ENCODE data around the gene NKAIN2. TPM values are rescaled to one million over a fixed set of nuclear protein-coding genes. Genes with fewer than 3 reads are reported as not detected.

The NKAIN2 gene
- polyA plus RNA-seq, 1 donor (not counting 4 experiments of a cell fraction or from before 2014, with no cell fraction given): 0.13 TPM

DNA sequence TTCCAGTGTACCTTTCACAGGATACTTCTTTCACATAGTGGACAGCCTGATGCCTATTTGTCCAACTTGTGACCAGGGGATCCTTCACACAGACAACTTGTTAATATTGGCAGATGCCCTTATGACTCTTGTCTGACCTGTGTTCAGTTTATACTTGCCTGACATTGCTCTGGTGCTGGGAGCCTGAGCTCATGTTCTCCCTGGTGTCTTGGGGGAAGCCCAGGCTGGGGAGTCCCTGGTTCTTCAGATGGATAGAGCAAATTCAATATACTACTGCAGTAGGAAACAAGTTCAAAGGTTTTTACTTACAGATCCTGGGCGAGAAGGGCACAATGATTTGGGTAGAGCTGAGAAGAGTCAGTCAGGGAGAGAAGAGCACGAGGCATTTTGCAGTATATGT, 76.1 kb downstream of the NKAIN2 start:
- TF ChIP-seq EZH2 (IDR thresholded peaks at IDR 0.05; ENCODE audit: low read length): no peak
- TF ChIP-seq, protein P1, sequence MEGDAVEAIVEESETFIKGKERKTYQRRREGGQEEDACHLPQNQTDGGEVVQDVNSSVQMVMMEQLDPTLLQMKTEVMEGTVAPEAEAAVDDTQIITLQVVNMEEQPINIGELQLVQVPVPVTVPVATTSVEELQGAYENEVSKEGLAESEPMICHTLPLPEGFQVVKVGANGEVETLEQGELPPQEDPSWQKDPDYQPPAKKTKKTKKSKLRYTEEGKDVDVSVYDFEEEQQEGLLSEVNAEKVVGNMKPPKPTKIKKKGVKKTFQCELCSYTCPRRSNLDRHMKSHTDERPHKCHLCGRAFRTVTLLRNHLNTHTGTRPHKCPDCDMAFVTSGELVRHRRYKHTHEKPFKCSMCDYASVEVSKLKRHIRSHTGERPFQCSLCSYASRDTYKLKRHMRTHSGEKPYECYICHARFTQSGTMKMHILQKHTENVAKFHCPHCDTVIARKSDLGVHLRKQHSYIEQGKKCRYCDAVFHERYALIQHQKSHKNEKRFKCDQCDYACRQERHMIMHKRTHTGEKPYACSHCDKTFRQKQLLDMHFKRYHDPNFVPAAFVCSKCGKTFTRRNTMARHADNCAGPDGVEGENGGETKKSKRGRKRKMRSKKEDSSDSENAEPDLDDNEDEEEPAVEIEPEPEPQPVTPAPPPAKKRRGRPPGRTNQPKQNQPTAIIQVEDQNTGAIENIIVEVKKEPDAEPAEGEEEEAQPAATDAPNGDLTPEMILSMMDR (optimal IDR thresholded peaks at IDR 0.05 in 1 of 3, IDR thresholded peaks at IDR 0.05 in 1 of 3, conservative IDR thresholded peaks at IDR 0.05 in 1 of 3; ENCODE audit: extremely low read depth in 1 of 3, insufficient read depth in 2 of 3, low read length in 3 of 3): no peak
- no peak overlapping the region for H3K27ac ChIP-seq (ENCODE audit: control insufficient read depth, insufficient read depth, low read length)
- no peak for FAIRE-seq

DNA sequence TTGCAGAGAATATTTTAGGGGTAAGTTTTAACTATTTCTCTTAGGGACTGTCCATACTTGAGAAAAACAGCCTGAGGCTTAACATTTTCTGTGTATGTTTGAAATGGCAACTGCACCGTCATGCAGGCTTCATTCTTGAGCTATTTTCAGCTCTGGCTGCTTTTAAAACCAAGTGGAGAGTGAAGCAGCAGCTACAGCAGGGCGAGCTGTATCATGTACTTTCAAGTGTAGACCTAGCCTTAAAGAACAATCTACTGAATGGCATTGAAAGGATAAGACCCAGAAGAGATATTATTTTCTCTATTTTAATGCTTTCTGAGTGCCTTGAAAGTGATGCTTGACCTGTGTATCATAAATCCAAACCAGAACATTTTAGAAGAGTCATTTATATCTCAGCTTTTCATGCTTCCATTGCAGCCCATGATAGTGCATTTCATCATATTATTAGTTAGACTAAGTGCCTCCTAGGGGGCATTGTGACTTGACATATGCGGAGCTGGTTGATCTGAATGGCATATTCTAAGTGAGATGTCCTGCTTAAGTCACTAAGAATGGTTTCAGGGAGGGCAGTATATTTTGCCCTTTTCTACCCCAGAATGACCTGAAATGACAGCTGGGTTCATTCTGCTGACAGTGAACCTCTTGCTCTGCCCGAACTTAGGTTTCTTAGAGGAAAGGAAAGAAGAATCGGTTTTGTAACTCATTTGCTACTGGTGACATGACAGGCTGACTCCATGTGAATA, 85.3 kb downstream of the NKAIN2 start:
- no peak overlapping the region for H3K4me2 ChIP-seq (ENCODE audit: control insufficient read depth, extremely low read depth, insufficient read depth, low read depth, low read length)
- FAIRE-seq: peak; percentile 49

More for the DNA sequence above, 76.1 kb downstream of the NKAIN2 start:
- H3K79me2 ChIP-seq (ENCODE audit: control insufficient read depth, insufficient read depth, low read length): no peaks in the 10 kb centered on the region
- no peak overlapping the region for H3K4me2 ChIP-seq (ENCODE audit: control insufficient read depth, extremely low read depth, insufficient read depth, low read depth, low read length)
- H3K9me3 ChIP-seq (ENCODE audit: control insufficient read depth, low read depth, low read length): no peaks in the 10 kb centered on the region
- dilution Hi-C loops (cut with MboI; ENCODE audit: extremely low pct_ligation_motif_present, low sequenced_read_pairs): no loop called here
- H3K4me3 ChIP-seq (ENCODE audit: control insufficient read depth in 2 of 3, extremely low read depth in 1 of 3, insufficient read depth in 2 of 3, low read depth in 1 of 3, low read length in 3 of 3): no peak overlapping the region
- no peak overlapping the region for H2AFZ ChIP-seq (ENCODE audit: control insufficient read depth, low read length)
- H3K27me3 ChIP-seq (ENCODE audit: control insufficient read depth, extremely low read depth, insufficient read depth, low read length): no peaks in the 10 kb centered on the region
- H4K20me1 ChIP-seq (ENCODE audit: control insufficient read depth, extremely low read depth, insufficient read depth, low read length): no peaks in the 10 kb centered on the region
- DNase-seq (ENCODE audit: low read depth, low spot score): no peak
- H3K36me3 ChIP-seq (ENCODE audit: control insufficient read depth in 2 of 2, extremely low read depth in 1 of 2, insufficient read depth in 2 of 2, low read length in 2 of 2): no peaks in the 10 kb centered on the region
- H3K4me1 ChIP-seq (ENCODE audit: control insufficient read depth, extremely low read depth, insufficient read depth, low read length): no peaks in the 10 kb centered on the region
- H3K9me1 ChIP-seq (ENCODE audit: control insufficient read depth, extremely low read depth, insufficient read depth, low read length): no peaks in the 10 kb centered on the region
- H3K9ac ChIP-seq (ENCODE audit: control insufficient read depth, extremely low read depth, insufficient read depth, low read length): no peak overlapping the region

More for the DNA sequence above, 85.3 kb downstream of the NKAIN2 start:
- Histone ChIP-seq H4K20me1 (ENCODE audit: control insufficient read depth, extremely low read depth, insufficient read depth, low read length) (no peaks in the 10 kb centered on the region), H3K4me3 (ENCODE audit: control insufficient read depth in 2 of 3, extremely low read depth in 1 of 3, insufficient read depth in 2 of 3, low read depth in 1 of 3, low read length in 3 of 3) (no peak overlapping the region), H3K36me3 (ENCODE audit: control insufficient read depth in 2 of 2, extremely low read depth in 1 of 2, insufficient read depth in 2 of 2, low read length in 2 of 2) (no peaks in the 10 kb centered on the region), H2AFZ (ENCODE audit: control insufficient read depth, low read length) (no peak overlapping the region), H3K9me1 (ENCODE audit: control insufficient read depth, extremely low read depth, insufficient read depth, low read length) (no peaks in the 10 kb centered on the region), H3K27ac (ENCODE audit: control insufficient read depth, insufficient read depth, low read length) (no peak overlapping the region), H3K4me1 (ENCODE audit: control insufficient read depth, extremely low read depth, insufficient read depth, low read length) (no peaks in the 10 kb centered on the region), H3K9ac (ENCODE audit: control insufficient read depth, extremely low read depth, insufficient read depth, low read length) (no peak overlapping the region), H3K79me2 (ENCODE audit: control insufficient read depth, insufficient read depth, low read length) (no peaks in the 10 kb centered on the region), H3K9me3 (ENCODE audit: control insufficient read depth, low read depth, low read length) (no peaks in the 10 kb centered on the region), H3K27me3 (ENCODE audit: control insufficient read depth, extremely low read depth, insufficient read depth, low read length) (no peaks in the 10 kb centered on the region)
- DNase-seq (ENCODE audit: low read depth, low spot score): no peak
- dilution Hi-C loops (cut with MboI; ENCODE audit: extremely low pct_ligation_motif_present, low sequenced_read_pairs): no loop called here
- TF ChIP-seq, protein P1 (optimal IDR thresholded peaks at IDR 0.05 in 1 of 3, IDR thresholded peaks at IDR 0.05 in 1 of 3, conservative IDR thresholded peaks at IDR 0.05 in 1 of 3; ENCODE audit: extremely low read depth in 1 of 3, insufficient read depth in 2 of 3, low read length in 3 of 3): no peak
- TF ChIP-seq EZH2 (IDR thresholded peaks at IDR 0.05; ENCODE audit: low read length): no peak
